ENCODE results near the gene OSER1.
"Not testable (repeated sequence)": the region's sequence is repeated elsewhere in the genome, so short reads cannot be mapped to it uniquely, and the experiment has no call there.

OSER1 gene

DNA sequence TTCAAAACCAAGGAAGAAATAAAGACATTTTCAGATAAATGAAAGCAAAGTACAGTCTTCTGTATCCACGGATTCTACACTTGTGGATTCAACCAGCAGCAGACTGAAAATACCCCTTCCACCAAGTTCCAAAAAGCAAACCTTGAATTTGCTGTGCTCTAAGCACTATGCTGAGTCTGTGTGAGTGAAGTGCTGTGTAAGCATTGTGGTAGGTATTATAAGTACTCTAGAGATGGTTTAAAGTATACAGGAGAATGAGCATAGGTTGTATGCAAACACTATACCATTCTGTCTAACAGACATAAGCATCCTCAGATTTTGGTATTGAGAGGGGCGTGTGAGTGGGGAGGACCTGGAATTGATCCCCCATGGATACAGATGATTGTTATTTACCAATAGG, 9.6 kb downstream of the OSER1 start:
- DNase-seq (ENCODE audit: low spot score): no peak

DNA sequence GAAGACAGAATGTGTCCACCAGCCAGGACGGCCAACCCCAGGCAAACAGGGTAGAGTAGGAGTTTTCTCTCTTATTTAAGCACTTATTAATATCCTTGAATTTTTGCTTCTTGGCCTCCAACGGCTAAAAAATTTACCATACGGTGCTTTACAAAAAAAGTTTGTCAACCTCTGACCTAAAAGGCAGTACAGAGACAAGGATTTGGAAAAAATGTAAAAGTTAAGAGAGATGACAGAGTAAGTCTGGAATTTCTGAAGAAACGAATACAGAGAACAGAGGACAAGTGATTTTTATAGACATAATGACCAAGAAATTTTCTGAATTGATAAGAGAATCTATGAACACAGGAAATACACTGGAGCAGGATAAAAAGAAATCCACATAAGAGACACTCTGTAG, 10.2 kb downstream of the OSER1 start:
- no peak for DNase-seq (ENCODE audit: low spot score)

DNA sequence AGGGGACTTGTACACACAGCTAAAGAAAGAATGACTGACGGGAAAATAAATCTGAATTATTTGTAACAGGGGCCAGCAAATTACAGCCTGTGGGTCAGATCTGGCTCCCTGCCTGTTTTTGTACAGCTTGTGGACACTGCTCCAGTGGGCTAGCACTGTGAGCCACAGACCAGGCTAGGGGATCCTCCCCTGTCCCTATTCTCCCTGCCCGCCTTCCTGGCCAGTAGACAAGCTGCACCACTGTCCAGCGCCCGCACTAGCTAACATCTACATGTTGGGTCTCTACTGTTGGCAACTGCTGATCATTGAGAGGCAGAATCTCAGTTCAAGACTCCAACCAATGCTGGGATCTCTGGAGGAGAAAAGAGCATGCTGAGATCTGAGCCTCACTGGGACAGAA, 10.7 kb downstream of the OSER1 start:
- no peak for DNase-seq (ENCODE audit: low spot score)

DNA sequence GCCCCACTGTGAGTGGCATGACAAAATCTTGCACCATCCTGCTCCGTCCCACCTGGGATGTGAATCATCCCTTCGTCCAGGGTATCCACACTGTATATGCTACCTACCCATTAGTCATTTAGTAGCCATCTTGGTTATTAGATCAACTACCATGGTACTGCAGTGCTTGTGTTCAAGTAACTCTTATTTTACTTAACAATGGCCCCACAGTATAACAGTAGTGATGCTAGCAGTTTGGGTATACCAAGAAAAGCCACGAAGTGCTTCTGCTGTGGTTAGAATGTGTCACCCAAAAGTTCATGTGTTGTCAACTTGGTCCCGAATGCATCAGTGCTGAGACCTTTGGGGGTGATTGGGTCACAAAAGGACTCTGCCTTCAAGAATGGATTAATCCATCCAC, 11.7 kb downstream of the OSER1 start:
- peak; percentile 61 for DNase-seq (ENCODE audit: low spot score)

DNA sequence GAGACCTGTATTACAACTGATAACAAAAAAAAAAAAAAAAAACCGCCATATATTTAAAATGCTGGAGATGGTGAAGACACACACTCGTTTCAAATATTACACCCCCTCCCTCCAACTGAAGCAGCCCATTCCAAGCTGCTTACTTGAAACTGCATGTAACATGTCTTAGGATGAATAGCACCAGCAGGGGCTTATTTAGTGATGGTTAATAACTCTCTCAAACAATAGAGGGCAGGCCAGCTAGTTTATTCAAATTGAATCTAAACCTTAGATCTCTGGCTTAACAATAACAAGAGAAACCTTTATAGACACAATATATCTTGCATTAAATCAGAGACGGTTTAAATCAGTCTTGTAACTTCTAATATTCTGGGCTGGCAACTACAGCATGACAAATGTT, 14.3 kb downstream of the OSER1 start:
- no peak for DNase-seq (ENCODE audit: low spot score)

DNA sequence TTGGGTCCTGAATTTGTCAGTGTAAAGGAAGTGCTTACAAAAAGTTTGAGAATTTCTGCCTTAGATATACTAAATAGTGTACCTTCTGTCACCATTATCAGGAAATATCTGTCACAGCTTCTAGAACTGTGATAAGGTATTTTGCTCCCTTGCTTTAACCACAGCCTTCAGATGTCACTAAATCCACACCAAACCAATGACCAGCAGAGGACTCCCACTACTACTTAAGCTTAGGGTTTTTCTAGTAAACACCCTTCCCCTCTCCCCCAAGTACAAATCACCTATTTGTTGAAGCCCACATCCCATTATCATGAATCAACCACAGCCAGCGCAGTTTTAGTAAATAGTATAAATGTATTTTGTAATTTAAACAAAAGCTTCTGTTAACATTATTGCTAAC, 15.0 kb downstream of the OSER1 start:
- DNase-seq (ENCODE audit: low spot score): no peak

DNA sequence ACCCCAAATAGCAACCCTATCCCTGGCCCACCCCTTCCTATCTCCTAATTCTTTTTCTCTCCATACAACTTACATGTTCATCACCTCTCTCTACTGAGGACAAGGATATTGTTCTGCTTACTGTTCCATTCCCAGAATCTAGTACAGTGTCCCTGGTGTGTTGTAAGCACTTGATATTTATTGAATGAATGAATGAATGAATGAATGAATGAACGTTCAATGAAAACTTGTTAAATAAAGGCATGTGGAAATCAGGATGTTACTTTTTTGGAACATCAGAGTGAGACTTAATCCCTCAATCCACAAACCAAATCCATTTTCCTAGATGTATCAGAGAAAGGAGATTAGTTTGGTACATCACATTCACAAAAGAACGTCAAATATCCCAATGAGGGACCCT, 16.8 kb downstream of the OSER1 start:
- no peak for DNase-seq (ENCODE audit: low spot score)

DNA sequence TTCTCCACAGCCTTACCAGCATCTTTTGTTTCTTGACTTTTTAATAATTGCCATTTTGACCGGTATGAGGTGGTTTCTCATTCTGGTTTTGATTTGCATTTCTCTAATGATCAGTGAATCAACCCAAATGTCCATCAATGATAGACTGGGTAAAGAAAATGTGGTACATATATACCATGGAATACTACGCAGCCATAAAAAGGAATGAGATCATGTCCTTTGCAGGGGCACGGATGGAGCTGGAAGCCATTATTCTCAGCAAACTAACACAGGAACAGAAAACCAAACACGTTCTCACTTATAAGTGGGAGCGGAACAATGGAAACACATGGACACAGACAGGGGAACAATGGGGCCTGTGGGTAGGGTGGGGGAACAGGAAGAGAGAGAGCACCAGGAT, 18.9 kb downstream of the OSER1 start:
- DNase-seq (ENCODE audit: low spot score): not testable (repeated sequence)

DNA sequence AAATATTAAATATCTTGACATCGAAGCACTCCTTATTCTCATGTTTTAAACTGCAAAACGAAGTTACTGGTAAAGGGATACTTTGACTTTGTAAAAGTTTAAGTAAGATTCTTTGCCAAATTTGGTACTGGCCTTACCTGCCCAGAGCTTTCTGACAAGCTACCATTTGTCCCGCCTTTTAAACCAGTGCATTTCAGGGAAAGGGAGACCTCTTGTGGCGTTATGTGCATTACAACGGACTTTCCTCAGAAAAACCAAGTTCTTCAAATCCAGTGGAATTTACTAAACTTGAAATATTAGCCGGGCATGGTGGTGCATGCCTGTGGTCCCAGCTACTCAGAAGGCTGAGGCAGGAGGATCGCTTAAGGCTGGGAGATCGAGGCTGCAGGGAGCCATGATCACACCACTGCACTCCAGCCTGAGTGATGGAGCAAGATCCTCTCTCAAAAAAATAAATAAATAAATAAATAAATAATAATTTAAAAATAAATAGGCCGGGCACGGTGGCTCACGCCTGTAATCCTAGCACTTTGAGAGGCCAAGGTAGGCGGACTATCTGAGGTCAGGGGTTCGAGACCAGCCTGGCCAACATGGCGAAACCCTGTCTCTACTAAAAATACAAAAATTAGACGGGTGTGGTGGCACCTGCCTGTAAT, 20.2 kb downstream of the OSER1 start:
- peak; percentile 60 for DNase-seq (ENCODE audit: low spot score)

DNA sequence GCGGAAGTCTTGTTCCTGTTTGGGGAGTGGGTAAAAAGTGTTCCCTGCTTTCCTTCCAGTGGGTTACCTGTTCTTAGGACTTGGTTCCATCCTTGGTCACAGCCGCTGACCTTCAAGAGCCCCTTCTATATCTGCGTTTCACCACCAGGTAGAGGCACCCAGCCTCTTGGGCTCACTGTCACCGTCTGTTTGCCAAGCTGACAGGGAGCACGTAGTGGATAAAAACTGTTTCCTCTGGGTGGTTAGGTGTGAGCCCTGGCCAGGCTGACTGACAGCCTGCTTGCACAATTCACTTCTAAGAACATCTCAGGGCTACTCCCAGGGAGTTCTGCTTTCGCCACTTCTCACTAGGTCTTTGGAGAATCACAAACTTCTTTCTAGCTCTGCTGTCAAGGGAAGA, 21.8 kb downstream of the OSER1 start:
- no peak for DNase-seq (ENCODE audit: low spot score)

DNA sequence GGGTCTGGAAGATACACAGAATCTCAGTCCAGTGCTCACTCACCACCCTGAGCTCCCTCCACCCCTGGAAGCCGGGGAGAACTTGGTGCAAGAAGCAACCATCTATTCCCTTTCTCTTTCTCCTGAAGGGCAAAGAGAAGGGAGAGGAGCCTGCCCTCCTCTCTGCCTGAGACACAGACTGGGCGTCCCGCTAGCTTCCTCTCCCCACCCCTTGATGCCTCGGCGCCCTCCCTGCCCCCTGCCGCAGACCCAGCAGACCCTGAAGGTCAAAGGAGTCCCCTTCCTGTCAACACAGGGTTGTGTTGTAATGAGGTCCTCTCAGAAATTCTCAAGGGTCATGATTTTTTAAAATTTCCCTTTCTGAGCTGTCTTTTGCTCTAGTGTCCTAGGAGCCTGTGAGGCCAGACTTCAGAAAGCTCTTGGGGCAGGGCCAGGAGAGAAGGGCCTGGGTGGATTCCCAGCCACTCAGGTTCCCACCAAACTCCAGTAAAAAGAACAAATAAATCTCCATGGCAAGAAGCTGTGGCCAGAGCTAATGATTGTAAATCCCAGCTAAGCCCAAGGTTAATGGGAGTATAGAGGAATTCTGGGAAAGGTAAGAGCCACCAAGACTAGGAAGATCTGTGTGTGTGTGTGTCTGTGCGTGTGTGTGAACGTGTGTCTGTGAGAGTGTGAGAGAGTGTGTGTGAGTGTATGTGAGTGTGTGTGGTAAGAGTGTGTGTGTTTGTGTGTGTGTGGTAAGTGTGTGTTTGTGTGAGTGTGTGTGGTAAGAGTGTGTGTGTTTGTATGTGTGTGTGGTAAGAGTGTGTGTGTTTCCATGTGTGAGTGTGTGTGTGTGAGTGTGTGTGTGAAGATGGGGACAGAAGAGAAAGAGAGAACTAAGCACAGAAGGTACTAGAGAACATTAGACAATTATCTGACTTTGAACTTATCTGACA, 22.5 kb downstream of the OSER1 start:
- DNase-seq (ENCODE audit: low spot score): no peak

DNA sequence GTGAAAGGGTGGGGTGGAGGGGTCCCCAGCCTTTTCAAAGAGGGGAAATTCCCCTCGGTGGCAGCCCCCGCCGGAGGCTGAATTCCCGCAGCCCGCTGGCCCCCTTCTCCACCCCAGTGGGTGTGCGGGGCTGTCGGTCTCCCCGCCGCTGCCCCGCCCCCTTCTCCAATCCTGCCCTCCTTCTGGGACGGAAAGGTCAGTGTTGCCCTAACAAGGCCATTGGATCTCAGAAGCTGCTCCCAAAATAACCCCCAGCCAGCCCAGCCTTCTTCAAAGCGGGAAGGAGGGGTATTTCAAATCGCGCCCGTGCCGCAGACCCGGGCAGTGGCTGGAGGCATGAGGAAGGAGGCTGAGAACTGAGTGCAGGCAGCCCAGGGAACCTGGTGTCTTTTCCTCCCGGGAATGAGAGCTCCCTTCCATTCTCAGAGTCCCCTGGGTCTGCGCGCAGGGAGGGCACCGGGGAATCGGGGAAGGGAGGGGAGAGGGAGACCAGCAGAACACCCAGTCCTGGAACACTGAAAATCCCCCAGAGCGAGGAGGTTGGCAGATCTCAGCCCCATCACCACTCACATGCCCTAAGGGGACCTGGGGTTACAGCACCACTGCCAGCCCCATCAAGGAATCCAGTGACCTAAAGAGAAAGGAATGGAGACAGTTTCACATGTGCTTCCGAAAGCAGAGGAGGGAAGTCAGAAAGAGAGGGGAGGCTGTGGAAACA, 23.4 kb downstream of the OSER1 start, which contains the start of gene JPH2:
JPH2 (minus strand) TSS at position 135 of the 718 bp plus-strand sequence. CDS start 483 bp downstream, outside the sequence.
- DNase-seq (ENCODE audit: low spot score): no peak

DNA sequence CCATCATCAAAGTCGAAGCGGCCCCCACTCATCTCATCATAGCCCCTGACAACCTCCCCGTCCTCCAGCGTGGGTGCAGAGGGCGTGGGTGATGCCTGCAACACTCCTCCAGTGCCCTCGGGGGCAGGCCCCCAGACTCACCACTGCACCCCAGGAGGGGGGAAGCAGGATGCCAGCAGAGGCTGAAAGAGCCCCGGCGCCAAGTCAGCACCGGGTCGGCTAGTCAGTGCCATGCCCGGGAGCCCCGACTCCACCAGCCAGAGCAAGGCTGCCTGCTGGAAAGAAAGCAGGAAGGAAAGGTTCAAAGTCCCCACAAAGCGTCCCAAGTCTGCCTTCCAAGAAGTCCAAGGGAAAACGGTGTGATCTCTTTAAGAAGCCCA, 23.9 kb downstream of the OSER1 start:
- no peak for DNase-seq (ENCODE audit: low spot score)

DNA sequence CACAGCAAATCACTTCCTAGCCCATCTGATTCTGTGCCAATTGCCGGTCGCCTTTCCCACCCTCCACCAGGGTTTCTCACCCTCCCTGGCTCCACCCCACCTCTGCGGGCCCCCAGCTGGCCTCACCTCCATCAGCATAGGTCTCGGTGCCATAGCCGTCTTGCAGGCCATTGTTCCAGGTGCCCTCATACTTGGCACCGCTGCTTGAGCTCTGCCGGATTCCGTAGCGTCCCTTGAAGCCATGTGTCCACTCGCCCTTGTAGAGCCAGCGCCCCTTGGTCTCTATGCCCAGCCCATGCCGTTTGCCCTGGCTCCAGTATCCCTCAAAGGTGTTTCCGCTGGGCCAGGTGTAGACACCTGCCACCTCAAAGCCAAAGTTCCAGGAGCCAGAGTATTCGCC, 24.4 kb downstream of the OSER1 start:
- no peak for DNase-seq (ENCODE audit: low spot score)

DNA sequence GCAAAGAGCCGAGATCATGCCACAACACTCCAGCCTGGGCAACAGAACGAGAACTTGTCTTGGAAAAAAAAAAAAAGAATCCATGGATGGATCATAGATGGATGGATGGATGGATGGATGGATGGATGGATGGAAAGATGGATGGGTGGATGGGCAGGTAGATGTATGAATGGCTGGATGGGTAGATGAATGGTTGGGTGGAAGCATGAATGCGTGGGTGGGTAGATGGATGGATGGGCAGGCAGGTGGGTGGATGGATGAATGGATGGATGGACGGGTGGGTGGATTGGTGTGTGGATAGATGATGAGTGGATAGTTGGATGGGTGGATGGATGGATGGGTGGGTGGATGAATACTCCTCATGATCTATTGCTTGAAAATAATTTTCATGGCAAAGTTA, 25.0 kb downstream of the OSER1 start:
- DNase-seq (ENCODE audit: low spot score): no peak

DNA sequence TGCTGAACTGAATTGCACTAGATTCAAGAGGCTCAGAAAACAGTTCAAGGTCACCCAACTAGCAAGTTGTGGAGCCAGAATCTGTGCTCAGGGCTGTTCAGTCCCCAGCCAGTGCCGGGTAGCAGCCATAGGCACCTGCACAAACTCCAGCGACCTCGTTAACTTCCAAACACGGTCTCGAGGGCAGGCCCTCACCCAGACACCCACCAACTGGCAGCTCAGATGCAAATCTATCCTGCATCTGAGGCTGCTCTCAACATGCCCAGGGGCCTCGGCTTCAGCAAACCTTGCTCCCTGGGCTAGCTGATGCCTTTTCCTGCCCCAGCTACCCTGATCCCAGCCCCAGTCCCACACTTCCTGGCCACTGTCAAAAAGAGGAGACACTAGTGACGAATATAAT, 27.3 kb downstream of the OSER1 start:
- DNase-seq (ENCODE audit: low spot score): no peak

DNA sequence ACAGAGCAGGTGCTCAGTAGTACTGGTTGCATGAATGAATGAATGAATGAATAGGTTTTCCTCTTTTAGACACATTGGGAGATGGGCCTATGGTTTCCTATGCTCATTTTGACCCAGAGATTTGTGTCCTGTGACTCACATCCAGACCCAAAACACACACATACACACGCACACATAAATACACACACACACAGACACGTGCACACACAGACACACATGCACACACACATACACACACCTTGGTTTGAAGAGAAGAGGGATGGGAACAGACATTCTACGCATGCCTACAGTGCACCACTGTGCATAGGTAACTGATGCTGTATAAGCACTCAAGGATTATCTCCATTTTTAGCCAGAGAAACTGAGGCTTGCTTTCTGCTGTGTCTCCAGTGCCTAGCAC, 27.7 kb downstream of the OSER1 start:
- DNase-seq (ENCODE audit: low spot score): no peak

DNA sequence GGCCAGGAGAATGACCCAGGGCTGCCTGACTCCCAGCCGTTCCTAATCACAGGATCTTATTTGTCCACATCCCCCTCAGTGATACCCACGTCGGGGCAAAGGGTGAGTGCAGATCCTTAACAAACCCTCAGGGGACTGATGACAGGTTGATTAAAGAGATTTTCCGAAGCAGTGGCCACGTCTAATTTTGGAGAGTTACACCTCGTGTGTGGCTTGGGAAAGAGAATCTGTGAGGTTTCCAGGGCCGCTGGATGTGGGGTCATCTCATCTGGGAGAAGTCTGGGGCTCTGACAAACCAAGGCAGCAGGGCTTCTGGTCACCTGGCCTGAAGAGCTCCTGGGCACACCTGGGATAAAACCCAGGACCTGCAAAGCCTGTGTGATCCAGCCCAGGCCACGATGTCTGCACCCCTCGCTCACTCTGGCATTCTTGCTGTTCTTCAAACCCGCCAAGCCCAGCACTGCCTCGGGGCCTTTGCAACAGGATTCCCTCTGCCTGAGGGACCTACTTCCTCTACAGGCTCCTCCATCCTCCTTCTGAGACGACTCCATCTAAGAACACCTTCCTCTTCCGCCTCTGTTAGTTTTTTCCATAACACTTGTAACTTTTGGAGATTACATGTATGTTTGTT, 28.3 kb downstream of the OSER1 start:
- DNase-seq (ENCODE audit: low spot score): no peak

DNA sequence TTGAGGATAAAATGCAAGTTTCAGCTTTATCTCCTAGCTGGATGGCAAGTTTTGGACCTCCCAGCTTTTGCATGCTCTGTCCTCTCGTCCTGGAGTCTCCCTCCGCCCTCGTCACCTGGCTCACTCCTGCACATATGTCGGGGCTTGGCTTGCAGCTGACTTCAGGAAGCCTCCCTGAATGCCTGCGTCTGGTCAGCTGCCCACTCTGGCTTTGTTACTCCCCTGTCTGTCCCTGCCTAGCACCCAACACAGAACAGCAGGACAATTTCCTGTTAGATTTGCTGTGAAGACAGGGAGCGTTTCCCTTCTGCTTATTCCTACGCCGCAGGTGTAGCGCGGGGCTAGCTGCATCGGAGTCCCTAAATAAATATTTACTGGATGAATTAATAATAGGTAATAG, 29.0 kb downstream of the OSER1 start:
- no peak for DNase-seq (ENCODE audit: low spot score)

DNA sequence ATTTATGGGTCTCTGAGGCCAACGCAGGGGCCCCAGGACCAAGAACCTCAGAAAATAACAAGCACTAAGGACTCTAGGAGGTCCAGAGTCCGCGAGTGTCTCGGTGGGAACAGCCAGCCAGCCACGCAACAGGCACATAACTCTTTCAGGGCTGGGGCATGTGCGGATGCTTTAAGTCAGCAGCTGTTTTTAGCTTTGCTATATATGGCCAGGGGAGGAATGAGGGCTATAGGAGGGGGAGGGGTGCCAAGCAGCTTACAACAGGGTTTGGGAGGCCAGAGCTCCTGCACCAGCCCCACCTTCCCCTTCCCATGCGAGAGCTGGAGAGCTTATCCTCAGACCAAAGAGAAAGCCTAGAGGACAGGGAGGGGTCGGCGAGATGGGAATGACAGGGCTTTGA, 29.8 kb downstream of the OSER1 start:
- DNase-seq (ENCODE audit: low spot score): no peak

DNA sequence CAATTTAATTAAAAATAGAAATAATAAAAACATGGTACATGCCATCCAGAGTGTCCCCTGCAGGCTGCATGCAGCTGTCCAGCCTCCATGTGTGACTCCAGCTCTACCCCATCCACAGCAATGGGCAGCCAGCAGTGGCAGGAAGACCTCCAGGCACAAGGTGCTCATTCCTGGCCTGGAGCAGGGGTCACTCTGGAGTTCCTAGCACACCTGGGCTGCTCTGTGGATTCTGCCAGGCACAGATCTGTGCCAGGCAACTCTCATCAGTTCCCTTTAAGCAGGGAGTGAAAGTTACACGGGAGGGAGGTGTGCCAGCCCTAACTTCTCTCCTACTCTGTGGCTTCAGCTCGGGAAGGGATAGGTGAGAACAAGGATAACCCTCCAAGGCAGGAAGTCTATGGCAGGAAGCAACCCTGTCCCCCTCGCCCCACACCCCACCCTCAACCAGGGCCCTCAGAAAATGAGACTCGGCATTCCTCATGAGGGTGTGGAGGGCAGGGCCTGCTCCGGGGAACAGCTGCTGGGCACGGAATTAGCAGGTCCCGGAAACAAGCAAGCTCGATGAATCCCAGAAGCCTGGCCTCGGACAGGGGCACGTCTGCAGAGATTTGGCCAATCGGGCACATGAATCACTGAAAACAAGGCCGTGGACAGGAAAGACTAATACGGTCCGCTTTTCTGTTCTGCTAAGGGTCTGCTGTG, 33.6 kb downstream of the OSER1 start:
- DNase-seq (ENCODE audit: low spot score): no peak

Measured in CD4-positive, alpha-beta T cell treated with Interleukin-2 at 100 ng/mL for 4 hours (primary cell).